ENCODE measurements around the gene IGDCC3. TPM values are rescaled to one million over a fixed set of nuclear protein-coding genes. Genes with fewer than 3 reads are reported as not detected.

The IGDCC3 gene
- polyA plus RNA-seq, 2 of the 4 experiments (the other 2 are of a cell fraction): 0.04 to 0.12 TPM

GRCh38 chr15:65393091-65393490 is 15.3 kb upstream of the IGDCC3 start:
- Histone ChIP-seq H3K9me3 (no peaks in the 10 kb centered on the region), H3K4me2 (no peak overlapping the region), H3K27ac (no peak overlapping the region), H3K4me1 (no peaks in the 10 kb centered on the region), H3K4me3 (no peak overlapping the region)
- CTCF ChIA-PET: interaction anchor here (18.0 to 42.0 kb wide), 3 partner anchors 1 to 73 kb away, joined by 722 to 772 read pairs (median 772); partner anchors contain the start of gene IGDCC3
- WGBS (ENCODE audit: missing lambda C conversion rate): 80% methylated on average over 13 of the region's 13 CpGs
- POLR2A ChIA-PET: no interaction called here
- TF ChIP-seq RCOR1 (IDR thresholded peaks at IDR 0.05; ENCODE audit: low read depth, low read length) (no peak), POLR2A (IDR thresholded peaks at IDR 0.05; ENCODE audit: low read length) (no peak; the same call in 1 of the 2 replicates), JUNB (IDR thresholded peaks at IDR 0.05) (no peak), ESRRA (IDR thresholded peaks at IDR 0.05; ENCODE audit: borderline replicate concordance, low read length) (no peak), RARB (CRISPR knock-in tag; IDR thresholded peaks at IDR 0.05) (no peak)
- FAIRE-seq: no peak
- no peak for DNase-seq (ENCODE audit: low read depth in 1 of 2, low spot score in 1 of 2)
- no peak for ATAC-seq

- Histone ChIP-seq H3K27ac (no peak overlapping the region), H3K9me3 (no peaks in the 10 kb centered on the region), H3K4me3 (no peak overlapping the region), H3K4me2 (no peak overlapping the region), H3K4me1 (no peaks in the 10 kb centered on the region)
- DNase-seq (ENCODE audit: low read depth in 1 of 2, low spot score in 1 of 2) (no peak), ATAC-seq (no peak), FAIRE-seq (no peak)
- TF ChIP-seq SREBF2 (IDR thresholded peaks at IDR 0.05): no peak
- TF ChIP-seq REST (IDR thresholded peaks at IDR 0.05): no peak
- TF ChIP-seq ZC3H11A (IDR thresholded peaks at IDR 0.05): no peak
- no peak for TF ChIP-seq RFX5 (IDR thresholded peaks at IDR 0.05)
- no peak for TF ChIP-seq FOXS1 (CRISPR knock-in tag; IDR thresholded peaks at IDR 0.05)
- TF ChIP-seq JUN (IDR thresholded peaks at IDR 0.05): no peak
- TF ChIP-seq EP300 (IDR thresholded peaks at IDR 0.05): no peak
- no peak for TF ChIP-seq FOSB (CRISPR knock-in tag; IDR thresholded peaks at IDR 0.05)
- TF ChIP-seq JUNB (IDR thresholded peaks at IDR 0.05): no peak
- no peak for TF ChIP-seq CTCF (IDR thresholded peaks at IDR 0.05)
- no peak for TF ChIP-seq MAX (IDR thresholded peaks at IDR 0.05)
- no peak for TF ChIP-seq TFCP2L1 (CRISPR knock-in tag; IDR thresholded peaks at IDR 0.05)
- no peak for TF ChIP-seq CHD4 (IDR thresholded peaks at IDR 0.05; ENCODE audit: borderline replicate concordance)
- no peak for TF ChIP-seq RNF2 (IDR thresholded peaks at IDR 0.05; ENCODE audit: borderline replicate concordance, low read depth)
- TF ChIP-seq RAD21 (conservative IDR thresholded peaks at IDR 0.05 in 1 of 2, IDR thresholded peaks at IDR 0.05 in 1 of 2): no peak
- WGBS (ENCODE audit: missing lambda C conversion rate): 67% methylated on average over 2 of the region's 2 CpGs
- POLR2A ChIA-PET: interaction anchor here (0.6 kb wide), 1 partner anchor 88 kb away, joined by 3 read pairs; the partner anchor contains the start of gene RNU5B-1
- CTCF ChIA-PET: interaction anchor here (18.0 to 42.0 kb wide), 3 partner anchors 0 to 72 kb away, joined by 722 to 772 read pairs (median 772); partner anchors contain the start of gene IGDCC3
These were observed 14.6 kb upstream of the IGDCC3 start for GRCh38 chr15:65392368-65392767.

- POLR2A ChIA-PET: interaction anchor here (0.6 kb wide), 1 partner anchor 87 kb away, joined by 3 read pairs; the partner anchor contains the start of gene RNU5B-1
- ATAC-seq: no peak
These were observed 13.9 kb upstream of the IGDCC3 start for GRCh38 chr15:65391732-65392131.

More at GRCh38 chr15:65391732-65392131, 13.9 kb upstream of the IGDCC3 start:
- H3K4me3 ChIP-seq: no peak overlapping the region
- DNase-seq (ENCODE audit: low read depth in 1 of 2, low spot score in 1 of 2): no peak
- TF ChIP-seq HDAC2 (IDR thresholded peaks at IDR 0.05) (no peak), EP300 (IDR thresholded peaks at IDR 0.05) (no peak), CBX8 (IDR thresholded peaks at IDR 0.05) (no peak), RAD21 (conservative IDR thresholded peaks at IDR 0.05 in 1 of 2, IDR thresholded peaks at IDR 0.05 in 1 of 2) (no peak)
- no peaks in the 10 kb centered on the region for H3K9me3 ChIP-seq
- H3K27ac ChIP-seq: no peak overlapping the region
- H3K4me1 ChIP-seq: no peaks in the 10 kb centered on the region
- no peak for FAIRE-seq
- CTCF ChIA-PET: interaction anchor here (18.0 to 42.0 kb wide), 3 partner anchors 0 to 72 kb away, joined by 722 to 772 read pairs (median 772); partner anchors contain the start of gene IGDCC3
- 90% methylated on average over 10 of the region's 10 CpGs for WGBS (ENCODE audit: missing lambda C conversion rate)
- no peak overlapping the region for H3K4me2 ChIP-seq

All from A549 (cell line).